Activated CD8-positive, alpha-beta T cell treated with anti-CD3 and anti-CD28 coated beads, Interleukin-2, amount 10 ng/mL, durations not matched to agents 7 days and 5 days (primary cell): Measurements from ENCODE around the gene RSPH6A. TPM values are rescaled to one million over a fixed set of nuclear protein-coding genes. Genes with fewer than 3 reads are reported as not detected.

Experiments used
- ATAC-seq: fragments of 150-1000 bp; cut with Tn5 transposase; one replicate; pipeline ENCODE4 v1.10.0; 2021; ENCODE audit warnings: moderate library complexity
- CTCF ChIA-PET: fragments of 350-600 bp; sonication (Branson Sonifier 250); formaldehyde crosslinking; loops from one replicate; lab custom pipeline; 2021; ENCODE audit warnings: antibody characterized with exemption; lab: Charles Lee
- POLR2A ChIA-PET: fragments of 350-600 bp; sonication (Branson Sonifier 250); formaldehyde crosslinking; loops from one replicate; lab custom pipeline; 2021; ENCODE audit warnings: antibody characterized with exemption; lab: Charles Lee
- DNase-seq: peaks from one replicate; pipeline ENCODE4 v3.0.0-alpha.2; 2020
- H3K27ac Mint-ChIP-seq: one replicate; pipeline ENCODE4 v1.8.0; 2021; ENCODE audit warnings: mild to moderate bottlenecking, mixed read lengths
- H3K27me3 Mint-ChIP-seq: one replicate; pipeline ENCODE4 v1.8.0; 2021; ENCODE audit warnings: low read depth, mixed read lengths
- H3K36me3 Mint-ChIP-seq: one replicate; pipeline ENCODE4 v1.8.0; 2021; ENCODE audit warnings: low read depth, mixed read lengths
- H3K4me1 Mint-ChIP-seq: one replicate; pipeline ENCODE4 v1.8.0; 2021; ENCODE audit warnings: low read depth, mixed read lengths
- H3K4me3 Mint-ChIP-seq: one replicate; pipeline ENCODE4 v1.8.0; 2021; ENCODE audit warnings: mild to moderate bottlenecking, mixed read lengths
- H3K9me3 Mint-ChIP-seq: one replicate; pipeline ENCODE4 v1.8.0; 2022; ENCODE audit warnings: mixed read lengths; ENCODE audit not compliant: insufficient read depth
- total RNA-seq, 2 experiments: library from RNA; stranded (reverse); gene quantifications; one replicate each; pipeline ENCODE4 v1.2.3, GENCODE V29; 2021

The RSPH6A gene
- total RNA-seq, 2 experiments from 2014 or later, result 0.55 to 0.68 TPM

GRCh38 chr19:45816236-45817009 is 1.3 kb upstream of the RSPH6A start:
- H3K27me3 Mint-ChIP-seq, result no peaks in the 10 kb centered on the region
- no peak for DNase-seq
- peaks cover 6% of the 10 kb centered on the region for H3K4me1 Mint-ChIP-seq
- no peak overlapping the region for H3K4me3 Mint-ChIP-seq
- ChIA-PET CTCF (interaction anchor here (0.5 to 3.5 kb wide), 46 partner anchors 10 to 447 kb away, joined by 3 to 32 read pairs (median 4); partner anchors contain the start of genes CCDC61, DMWD, FBXO46 and FOXA3), POLR2A (interaction anchor here (1.3 kb wide), 1 partner anchor 47 kb away, joined by 3 read pairs; the partner anchor contains the start of gene SIX5)
- peaks cover 10% of the 10 kb centered on the region for H3K36me3 Mint-ChIP-seq
- H3K9me3 Mint-ChIP-seq, result no peaks in the 10 kb centered on the region
- no peak overlapping the region for H3K27ac Mint-ChIP-seq
- ATAC-seq, result no peak

GRCh38 chr19:45815481-45816216 is 541 bp upstream of the RSPH6A start:
- Mint-ChIP-seq H3K9me3 (no peaks in the 10 kb centered on the region), H3K4me1 (peaks cover 7% of the 10 kb centered on the region), H3K4me3 (no peak overlapping the region), H3K27me3 (no peaks in the 10 kb centered on the region), H3K27ac (no peak overlapping the region), H3K36me3 (peaks cover 6% of the 10 kb centered on the region)
- CTCF ChIA-PET, result interaction anchor here (1.2 to 3.5 kb wide), 5 partner anchors 11 to 87 kb away, joined by 11 to 28 read pairs (median 14); partner anchors contain the start of genes IRF2BP1, MYPOP and SIX5
- no peak for ATAC-seq
- no peak for DNase-seq
- POLR2A ChIA-PET, result no interaction called here

GRCh38 chr19:45814166-45814780 is 835 bp downstream of the RSPH6A start:
- ATAC-seq (no peak), DNase-seq (no peak)
- peaks cover 3% of the 10 kb centered on the region for H3K36me3 Mint-ChIP-seq
- no peak overlapping the region for H3K27ac Mint-ChIP-seq
- H3K9me3 Mint-ChIP-seq, result no peaks in the 10 kb centered on the region
- no peaks in the 10 kb centered on the region for H3K27me3 Mint-ChIP-seq
- no peak overlapping the region for H3K4me3 Mint-ChIP-seq
- ChIA-PET POLR2A (interaction anchor here (0.6 kb wide), 1 partner anchor 12 kb away, joined by 3 read pairs; no protein-coding TSS in a partner anchor), CTCF (interaction anchor here (0.6 to 3.5 kb wide), 6 partner anchors 15 to 121 kb away, joined by 3 to 17 read pairs (median 4); partner anchors contain the start of gene SIX5)
- peaks cover 19% of the 10 kb centered on the region for H3K4me1 Mint-ChIP-seq

GRCh38 chr19:45812297-45812696 is 2.8 kb downstream of the RSPH6A start:
- DNase-seq (no peak), ATAC-seq (no peak)
- Mint-ChIP-seq H3K27me3 (no peaks in the 10 kb centered on the region), H3K4me1 (peaks cover 17% of the 10 kb centered on the region), H3K4me3 (no peak overlapping the region), H3K9me3 (no peaks in the 10 kb centered on the region), H3K36me3 (peaks cover 3% of the 10 kb centered on the region), H3K27ac (no peak overlapping the region)
- ChIA-PET POLR2A (no interaction called here), CTCF (no interaction called here)

- ChIA-PET CTCF (interaction anchor here (1.0 to 2.4 kb wide), 3 partner anchors 10 to 41 kb away, joined by 3 to 12 read pairs (median 5); partner anchors contain the start of gene SIX5), POLR2A (no interaction called here)
- no peaks in the 10 kb centered on the region for H3K36me3 Mint-ChIP-seq
- H3K4me3 Mint-ChIP-seq, result peak overlapping the region; percentile 31
- peaks cover 3% of the 10 kb centered on the region for H3K27me3 Mint-ChIP-seq
- no peak for DNase-seq
- peaks cover 14% of the 10 kb centered on the region for H3K4me1 Mint-ChIP-seq
- no peak overlapping the region for H3K27ac Mint-ChIP-seq
- H3K9me3 Mint-ChIP-seq, result no peaks in the 10 kb centered on the region
- ATAC-seq, result peak; percentile 35
Measured at GRCh38 chr19:45809643-45810159, 5.4 kb downstream of the RSPH6A start.

- no peaks in the 10 kb centered on the region for H3K36me3 Mint-ChIP-seq
- H3K9me3 Mint-ChIP-seq, result no peaks in the 10 kb centered on the region
- ATAC-seq, result no peak
- peaks cover 14% of the 10 kb centered on the region for H3K4me1 Mint-ChIP-seq
- ChIA-PET POLR2A (interaction anchor here (0.6 kb wide), 1 partner anchor 47 kb away, joined by 3 read pairs; no protein-coding TSS in a partner anchor), CTCF (interaction anchor here (6.3 to 9.6 kb wide), 2 partner anchors 12 to 35 kb away, joined by 32 to 238 read pairs; partner anchors contain the start of gene SIX5)
- H3K27ac Mint-ChIP-seq, result no peak overlapping the region
- DNase-seq, result no peak
- H3K4me3 Mint-ChIP-seq, result no peak overlapping the region
- peaks cover 9% of the 10 kb centered on the region for H3K27me3 Mint-ChIP-seq
Measured at GRCh38 chr19:45805719-45806118, 9.4 kb downstream of the RSPH6A start.

- Mint-ChIP-seq H3K9me3 (no peaks in the 10 kb centered on the region), H3K4me1 (peaks cover 7% of the 10 kb centered on the region), H3K36me3 (no peaks in the 10 kb centered on the region), H3K27me3 (peaks cover 9% of the 10 kb centered on the region), H3K27ac (no peak overlapping the region), H3K4me3 (no peak overlapping the region)
- DNase-seq (no peak), ATAC-seq (no peak)
- ChIA-PET POLR2A (no interaction called here), CTCF (interaction anchor here (6.3 to 9.6 kb wide), 2 partner anchors 13 to 34 kb away, joined by 32 to 238 read pairs; partner anchors contain the start of gene SIX5)
Measured at GRCh38 chr19:45804959-45805230, 10.2 kb downstream of the RSPH6A start.

- Mint-ChIP-seq H3K4me1 (peaks cover 2% of the 10 kb centered on the region), H3K27ac (no peak overlapping the region), H3K4me3 (no peak overlapping the region), H3K27me3 (peaks cover 9% of the 10 kb centered on the region), H3K36me3 (no peaks in the 10 kb centered on the region), H3K9me3 (no peaks in the 10 kb centered on the region)
- no peak for ATAC-seq
- no peak for DNase-seq
- ChIA-PET POLR2A (no interaction called here), CTCF (interaction anchor here (6.3 to 9.6 kb wide), 2 partner anchors 13 to 33 kb away, joined by 32 to 238 read pairs; partner anchors contain the start of gene SIX5)
Measured at GRCh38 chr19:45804140-45804958, 10.8 kb downstream of the RSPH6A start.

- H3K9me3 Mint-ChIP-seq, result no peaks in the 10 kb centered on the region
Measured at GRCh38 chr19:45801603-45802175, 13.4 kb downstream of the RSPH6A start.

GRCh38 chr19:45800070-45800553 is 15.0 kb downstream of the RSPH6A start:
- Mint-ChIP-seq H3K27me3 (peaks cover 28% of the 10 kb centered on the region), H3K4me1 (peaks cover 5% of the 10 kb centered on the region), H3K27ac (no peak overlapping the region), H3K36me3 (no peaks in the 10 kb centered on the region), H3K4me3 (no peak overlapping the region), H3K9me3 (no peaks in the 10 kb centered on the region)
- ChIA-PET POLR2A (interaction anchor here (0.6 to 1.2 kb wide), 2 partner anchors 31 to 44 kb away, joined by 3 to 8 read pairs; partner anchors contain the start of gene SIX5), CTCF (interaction anchor here (1.1 to 9.6 kb wide), 15 partner anchors 8 to 108 kb away, joined by 3 to 238 read pairs (median 9); partner anchors contain the start of genes QPCTL, RSPH6A, SIX5 and SNRPD2)
- ATAC-seq, result no peak
- DNase-seq, result no peak

More at GRCh38 chr19:45801603-45802175, 13.4 kb downstream of the RSPH6A start:
- POLR2A ChIA-PET, result no interaction called here
- DNase-seq (no peak), ATAC-seq (no peak)
- Mint-ChIP-seq H3K27me3 (peaks cover 22% of the 10 kb centered on the region), H3K36me3 (no peaks in the 10 kb centered on the region), H3K4me1 (peaks cover 5% of the 10 kb centered on the region), H3K27ac (no peak overlapping the region), H3K4me3 (no peak overlapping the region)
- CTCF ChIA-PET, result interaction anchor here (1.5 to 9.6 kb wide), 3 partner anchors 16 to 61 kb away, joined by 4 to 238 read pairs (median 32); partner anchors contain the start of genes SIX5 and SYMPK
